ENCODE results near the gene PTPN4.

The PTPN4 gene

GRCh38 chr2:119735565-119735964 is 24.2 kb upstream of the PTPN4 start:
- no peak for DNase-seq

- DNase-seq: no peak
Observed at GRCh38 chr2:119736021-119736420, 23.7 kb upstream of the PTPN4 start.

GRCh38 chr2:119739580-119740255 is 20.0 kb upstream of the PTPN4 start:
- no peak for DNase-seq

- DNase-seq: no peak
Observed at GRCh38 chr2:119741001-119741400, 18.7 kb upstream of the PTPN4 start.

- DNase-seq: no peak
Observed at GRCh38 chr2:119741868-119742267, 17.9 kb upstream of the PTPN4 start.

- DNase-seq: no peak
Observed at GRCh38 chr2:119744335-119744939, 15.3 kb upstream of the PTPN4 start.

- DNase-seq: no peak
Observed at GRCh38 chr2:119745566-119745965, 14.2 kb upstream of the PTPN4 start.

GRCh38 chr2:119746836-119747686 is 12.7 kb upstream of the PTPN4 start:
- DNase-seq: no peak

GRCh38 chr2:119748135-119748534 is 11.6 kb upstream of the PTPN4 start:
- DNase-seq: no peak

GRCh38 chr2:119749477-119750012 is 10.2 kb upstream of the PTPN4 start:
- DNase-seq: no peak

GRCh38 chr2:119751706-119752105 is 8.0 kb upstream of the PTPN4 start:
- DNase-seq: no peak

- no peak for DNase-seq
Observed at GRCh38 chr2:119753041-119753929, 6.4 kb upstream of the PTPN4 start.

GRCh38 chr2:119753930-119754321 is 5.8 kb upstream of the PTPN4 start:
- DNase-seq: no peak

GRCh38 chr2:119755906-119756305 is 3.8 kb upstream of the PTPN4 start:
- no peak for DNase-seq

GRCh38 chr2:119756837-119757236 is 2.9 kb upstream of the PTPN4 start:
- DNase-seq: no peak

- DNase-seq: no peak
Observed at GRCh38 chr2:119758881-119759450, 756 bp upstream of the PTPN4 start.

GRCh38 chr2:119760237-119760955 is 674 bp downstream of the PTPN4 start:
- DNase-seq: no peak

- DNase-seq: no peak
Observed at GRCh38 chr2:119760956-119761275, 1.2 kb downstream of the PTPN4 start.

GRCh38 chr2:119764832-119765231 is 5.1 kb downstream of the PTPN4 start:
- DNase-seq: no peak

GRCh38 chr2:119765433-119766002 is 5.8 kb downstream of the PTPN4 start:
- no peak for DNase-seq

- no peak for DNase-seq
Observed at GRCh38 chr2:119766944-119767343, 7.2 kb downstream of the PTPN4 start.

Measured in right hindlimb (tissue), 1 donor.